GM12892 (cell line): ENCODE data around the gene ECPAS.

Experiments
- POLR2A ChIP-seq: IDR thresholded peaks from 2 replicates; pipeline ENCODE4 v1.6.1; 2011; ENCODE audit warnings: low read depth, low read length, control low read depth
- POLR2AphosphoS5 ChIP-seq: IDR thresholded peaks from 2 replicates; pipeline ENCODE4 v1.6.1; 2011; ENCODE audit warnings: low read depth, low read length, control low read depth
- TAF1 ChIP-seq: IDR thresholded peaks from 2 replicates; pipeline ENCODE4 v1.6.1; 2011; ENCODE audit warnings: low read depth, mild to moderate bottlenecking, control low read depth, low read length, borderline replicate concordance

GRCh38 chr9:111516061-111516465 lies 31.9 kb upstream of the ECPAS start:
- TF ChIP-seq TAF1 (no peak), POLR2AphosphoS5 (no peak), POLR2A (no peak)
